DND-41 (cell line): Measurements from ENCODE around the gene SLC4A7.

Experiments
- EZH2 ChIP-seq: IDR thresholded peaks from 3 replicates; pipeline ENCODE4 v1.6.1; 2012; ENCODE audit warnings: borderline replicate concordance, low read depth, mild to moderate bottlenecking, moderate library complexity, low read length, inconsistent platforms; ENCODE audit not compliant: severe bottlenecking
- TF ChIP-seq, protein P1 (sequence below): IDR thresholded peaks from 2 replicates; pipeline ENCODE4 v1.5.1; 2012; ENCODE audit warnings: borderline replicate concordance, low read length, moderate library complexity, mild to moderate bottlenecking; ENCODE audit not compliant: poor library complexity, severe bottlenecking; ENCODE audit errors: extremely low read depth

DNA sequence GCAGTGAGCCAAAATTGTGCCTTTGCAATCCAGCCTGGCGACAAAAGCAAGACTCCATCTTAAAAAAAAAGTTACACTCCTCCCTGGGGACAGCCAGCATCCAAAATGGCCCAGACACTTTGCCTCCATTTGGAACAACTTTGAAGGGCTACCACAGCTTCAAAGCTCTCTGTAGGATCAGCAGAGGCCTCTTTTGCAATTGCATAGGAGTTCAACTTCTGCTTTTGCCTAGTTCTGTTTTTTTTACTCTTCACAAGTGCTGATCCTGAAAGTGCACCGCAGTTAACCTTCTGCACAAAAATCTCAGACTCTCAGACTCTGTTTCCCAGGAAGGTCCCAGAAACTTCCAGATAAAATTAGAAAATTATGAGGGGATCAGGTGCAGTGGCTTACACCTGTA is 25.2 kb upstream of the SLC4A7 start:
- TF ChIP-seq, protein P1, sequence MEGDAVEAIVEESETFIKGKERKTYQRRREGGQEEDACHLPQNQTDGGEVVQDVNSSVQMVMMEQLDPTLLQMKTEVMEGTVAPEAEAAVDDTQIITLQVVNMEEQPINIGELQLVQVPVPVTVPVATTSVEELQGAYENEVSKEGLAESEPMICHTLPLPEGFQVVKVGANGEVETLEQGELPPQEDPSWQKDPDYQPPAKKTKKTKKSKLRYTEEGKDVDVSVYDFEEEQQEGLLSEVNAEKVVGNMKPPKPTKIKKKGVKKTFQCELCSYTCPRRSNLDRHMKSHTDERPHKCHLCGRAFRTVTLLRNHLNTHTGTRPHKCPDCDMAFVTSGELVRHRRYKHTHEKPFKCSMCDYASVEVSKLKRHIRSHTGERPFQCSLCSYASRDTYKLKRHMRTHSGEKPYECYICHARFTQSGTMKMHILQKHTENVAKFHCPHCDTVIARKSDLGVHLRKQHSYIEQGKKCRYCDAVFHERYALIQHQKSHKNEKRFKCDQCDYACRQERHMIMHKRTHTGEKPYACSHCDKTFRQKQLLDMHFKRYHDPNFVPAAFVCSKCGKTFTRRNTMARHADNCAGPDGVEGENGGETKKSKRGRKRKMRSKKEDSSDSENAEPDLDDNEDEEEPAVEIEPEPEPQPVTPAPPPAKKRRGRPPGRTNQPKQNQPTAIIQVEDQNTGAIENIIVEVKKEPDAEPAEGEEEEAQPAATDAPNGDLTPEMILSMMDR = no peak
- no peak for TF ChIP-seq EZH2
